Upper lobe of left lung (tissue), 6 donors: ENCODE measurements around the gene SATL1. TPM values are rescaled to one million over a fixed set of nuclear protein-coding genes. Genes with fewer than 3 reads are reported as not detected.

Experiments
- ATAC-seq, 2 donors: fragments of 200-7000 bp; cut with Tn5 transposase; one replicate each; pipeline ENCODE4 v1.9.1; 2022; ENCODE audit warnings: mild to moderate bottlenecking in 2 of 2, moderate library complexity in 2 of 2; ENCODE audit not compliant: low FRiP score in 2 of 2
- DNase-seq, 2 donors: peaks; one replicate each; pipeline ENCODE4 v3.0.0-alpha.2; 2019 to 2020
- H3K27ac ChIP-seq, 4 donors: fragments of 200-600 bp; sonication (generic); one replicate each; pipeline ENCODE4 v1.5.1; 2016 to 2019
- H3K27me3 ChIP-seq, 4 donors: fragments of 200-600 bp; sonication (generic); one replicate each; pipeline ENCODE4 v1.5.1; 2017 to 2019
- H3K36me3 ChIP-seq, 4 donors: fragments of 200-600 bp; sonication (generic); one replicate each; pipeline ENCODE4 v1.5.1; 2016 to 2019
- H3K4me1 ChIP-seq, 4 donors: fragments of 200-600 bp; sonication (generic); one replicate each; pipeline ENCODE4 v1.5.1; 2018 to 2019
- H3K4me3 ChIP-seq, 4 donors: fragments of 200-600 bp; sonication (generic); one replicate each; pipeline ENCODE4 v1.5.1; 2017 to 2019; ENCODE audit warnings: mild to moderate bottlenecking in 2 of 4, moderate library complexity in 1 of 4
- H3K9me3 ChIP-seq, 4 donors: fragments of 200-600 bp; sonication (generic); one replicate each; pipeline ENCODE4 v1.5.1; 2018 to 2019
- CTCF ChIP-seq, 6 experiments: fragments of 450-650 bp in 4 of 6; fragments of 200-600 bp in 2 of 6; sonication (generic) in 2 of 6; IDR thresholded peaks; one replicate each; pipeline ENCODE4 v1.5.1; 2016 to 2019; ENCODE audit warnings: antibody characterized with exemption in 6 of 6
- EP300 ChIP-seq, 4 donors: sonication (generic); formaldehyde crosslinking; IDR thresholded peaks; one replicate each; pipeline ENCODE4 v1.5.1; 2017; ENCODE audit warnings: antibody characterized with exemption in 4 of 4, control low read depth in 2 of 4
- POLR2A ChIP-seq, 4 donors: fragments of 450-650 bp; IDR thresholded peaks; one replicate each; pipeline ENCODE4 v1.5.1; 2016 to 2017; ENCODE audit warnings: antibody characterized with exemption in 4 of 4, mild to moderate bottlenecking in 2 of 4
- POLR2AphosphoS5 ChIP-seq, 2 donors: sonication (generic); formaldehyde crosslinking; IDR thresholded peaks; one replicate each; pipeline ENCODE4 v1.5.1; 2017; ENCODE audit warnings: antibody characterized with exemption in 2 of 2
- WGBS, 2 donors: methylation state at CpG; one replicate each; pipeline ENCODE4 v1.1.5; 2017 to 2018; 5-methylcytosine and 5-hydroxymethylcytosine counted together
- total RNA-seq, 6 donors: library from RNA; depleted of rRNA in 4 of 6; stranded (reverse); fragments of >200 nt in 4 of 6; gene quantifications; one replicate each; pipeline versions ENCODE4 v1.1.0 to v1.2.1, GENCODE V29; 2016 to 2021
- donor health status: DM: no; HTN: no; CAD: no; lungs with moderate emphysema.
- donor health status: DM: no; HTN: yes; CAD: no; lungs with severe emphysema.

Gene SATL1
- total RNA-seq, 6 donors from 2014 or later: not detected

GRCh38 chrX:85243155-85243554 is 424 bp downstream of the SATL1 start:
- Histone ChIP-seq H3K36me3 (no peaks in the 10 kb centered on the region), H3K27me3 (no peaks in the 10 kb centered on the region), H3K9me3 (no peaks in the 10 kb centered on the region), H3K4me3 (no peak overlapping the region), H3K27ac (no peak overlapping the region), H3K4me1 (no peaks in the 10 kb centered on the region)
- TF ChIP-seq POLR2AphosphoS5 (IDR thresholded peaks at IDR 0.05): no peak
- TF ChIP-seq POLR2A (IDR thresholded peaks at IDR 0.05): no peak
- no peak for TF ChIP-seq EP300 (IDR thresholded peaks at IDR 0.05)
- TF ChIP-seq CTCF (IDR thresholded peaks at IDR 0.05): no peak
- WGBS, 2 donors: 37 to 69% methylated on average over 2 of the region's 2 CpGs
- DNase-seq: no peak
- no peak for ATAC-seq

- TF ChIP-seq POLR2A (IDR thresholded peaks at IDR 0.05) (no peak), CTCF (IDR thresholded peaks at IDR 0.05) (no peak), POLR2AphosphoS5 (IDR thresholded peaks at IDR 0.05) (no peak), EP300 (IDR thresholded peaks at IDR 0.05) (no peak)
Measured at GRCh38 chrX:85223359-85223758, 20.2 kb downstream of the SATL1 start.

GRCh38 chrX:85221361-85221760 is 22.2 kb downstream of the SATL1 start:
- H3K4me3 ChIP-seq: no peak overlapping the region
- H3K27me3 ChIP-seq: no peaks in the 10 kb centered on the region
- 58 to 90% methylated on average over 1 of the region's 1 CpG for WGBS, 2 donors
- no peaks in the 10 kb centered on the region for H3K4me1 ChIP-seq
- H3K36me3 ChIP-seq: no peaks in the 10 kb centered on the region
- no peaks in the 10 kb centered on the region for H3K9me3 ChIP-seq
- DNase-seq (no peak), ATAC-seq (no peak)
- H3K27ac ChIP-seq: no peak overlapping the region
- TF ChIP-seq POLR2AphosphoS5 (IDR thresholded peaks at IDR 0.05) (no peak), POLR2A (IDR thresholded peaks at IDR 0.05) (no peak), CTCF (IDR thresholded peaks at IDR 0.05) (no peak), EP300 (IDR thresholded peaks at IDR 0.05) (no peak)

More at GRCh38 chrX:85223359-85223758, 20.2 kb downstream of the SATL1 start:
- Histone ChIP-seq H3K9me3 (no peaks in the 10 kb centered on the region), H3K27me3 (no peaks in the 10 kb centered on the region), H3K36me3 (no peaks in the 10 kb centered on the region), H3K27ac (no peak overlapping the region), H3K4me3 (no peak overlapping the region), H3K4me1 (no peaks in the 10 kb centered on the region)
- ATAC-seq: no peak
- DNase-seq: no peak
- WGBS, 2 donors: 59 to 89% methylated on average over 2 of the region's 2 CpGs

- Histone ChIP-seq H3K4me3 (no peak overlapping the region), H3K27me3 (no peaks in the 10 kb centered on the region), H3K36me3 (no peaks in the 10 kb centered on the region), H3K4me1 (no peaks in the 10 kb centered on the region), H3K27ac (no peak overlapping the region), H3K9me3 (no peaks in the 10 kb centered on the region)
- 81 to 83% methylated on average over 1 of the region's 1 CpG for WGBS, 2 donors
- TF ChIP-seq POLR2AphosphoS5 (IDR thresholded peaks at IDR 0.05): no peak
- TF ChIP-seq CTCF (IDR thresholded peaks at IDR 0.05): no peak
- TF ChIP-seq EP300 (IDR thresholded peaks at IDR 0.05): no peak
- no peak for TF ChIP-seq POLR2A (IDR thresholded peaks at IDR 0.05)
- no peak for ATAC-seq
- no peak for DNase-seq
Measured at GRCh38 chrX:85215946-85216345, 27.6 kb downstream of the SATL1 start.

- Histone ChIP-seq H3K9me3 (no peaks in the 10 kb centered on the region), H3K4me1 (no peaks in the 10 kb centered on the region), H3K4me3 (no peak overlapping the region), H3K36me3 (no peaks in the 10 kb centered on the region), H3K27ac (no peak overlapping the region), H3K27me3 (no peaks in the 10 kb centered on the region)
- WGBS, 2 donors: 67 to 84% methylated on average over 3 of the region's 3 CpGs
- ATAC-seq (no peak), DNase-seq (no peak)
- no peak for TF ChIP-seq CTCF (IDR thresholded peaks at IDR 0.05)
- no peak for TF ChIP-seq EP300 (IDR thresholded peaks at IDR 0.05)
- no peak for TF ChIP-seq POLR2AphosphoS5 (IDR thresholded peaks at IDR 0.05)
- TF ChIP-seq POLR2A (IDR thresholded peaks at IDR 0.05): no peak
Measured at GRCh38 chrX:85213792-85214530, 29.6 kb downstream of the SATL1 start.
